PC-3 (cell line): ENCODE measurements around the gene TFF2.

Source experiments
- EZH2 ChIP-seq: fragments of 300-600 bp; sonication (generic); IDR thresholded peaks from one replicate; pipeline ENCODE4 v1.6.1; 2017; ENCODE audit warnings: antibody characterized with exemption, mild to moderate bottlenecking, low read length; ENCODE audit not compliant: unreplicated experiment
- TF ChIP-seq, protein P1 (sequence below): fragments of 300-600 bp; sonication (generic); conservative IDR thresholded peaks from 2 replicates; pipeline ENCODE4 v1.5.1; 2017; ENCODE audit warnings: antibody characterized with exemption, low read depth, mild to moderate bottlenecking, low read length

DNA sequence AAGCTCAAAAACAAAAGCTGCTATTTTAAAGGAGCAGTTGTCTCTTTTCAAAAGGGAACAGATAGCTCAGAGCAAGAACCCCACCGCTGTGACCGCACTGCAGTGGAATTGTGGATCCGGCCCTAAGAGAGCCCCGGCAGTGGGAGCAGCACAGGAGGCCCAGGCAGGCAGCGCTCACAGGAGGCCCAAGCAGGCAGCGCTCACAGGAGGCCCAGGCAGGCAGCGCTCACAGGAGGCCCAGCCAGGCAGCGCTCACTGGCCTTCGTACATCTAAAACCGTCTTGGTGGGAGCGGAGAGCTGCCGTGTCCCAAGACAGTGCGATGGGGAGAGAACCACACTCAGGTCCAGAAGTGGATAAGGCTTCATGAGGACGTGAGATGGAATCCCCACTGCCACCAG is 39.6 kb downstream of the TFF2 start:
- TF ChIP-seq, protein P1, sequence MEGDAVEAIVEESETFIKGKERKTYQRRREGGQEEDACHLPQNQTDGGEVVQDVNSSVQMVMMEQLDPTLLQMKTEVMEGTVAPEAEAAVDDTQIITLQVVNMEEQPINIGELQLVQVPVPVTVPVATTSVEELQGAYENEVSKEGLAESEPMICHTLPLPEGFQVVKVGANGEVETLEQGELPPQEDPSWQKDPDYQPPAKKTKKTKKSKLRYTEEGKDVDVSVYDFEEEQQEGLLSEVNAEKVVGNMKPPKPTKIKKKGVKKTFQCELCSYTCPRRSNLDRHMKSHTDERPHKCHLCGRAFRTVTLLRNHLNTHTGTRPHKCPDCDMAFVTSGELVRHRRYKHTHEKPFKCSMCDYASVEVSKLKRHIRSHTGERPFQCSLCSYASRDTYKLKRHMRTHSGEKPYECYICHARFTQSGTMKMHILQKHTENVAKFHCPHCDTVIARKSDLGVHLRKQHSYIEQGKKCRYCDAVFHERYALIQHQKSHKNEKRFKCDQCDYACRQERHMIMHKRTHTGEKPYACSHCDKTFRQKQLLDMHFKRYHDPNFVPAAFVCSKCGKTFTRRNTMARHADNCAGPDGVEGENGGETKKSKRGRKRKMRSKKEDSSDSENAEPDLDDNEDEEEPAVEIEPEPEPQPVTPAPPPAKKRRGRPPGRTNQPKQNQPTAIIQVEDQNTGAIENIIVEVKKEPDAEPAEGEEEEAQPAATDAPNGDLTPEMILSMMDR = no peak
- no peak for TF ChIP-seq EZH2
